ENCODE data around the gene EFCC1. TPM values are rescaled to one million over a fixed set of nuclear protein-coding genes. Genes with fewer than 3 reads are reported as not detected.

EFCC1 gene
- total RNA-seq, 1 experiment from 2014 or later, result not detected

DNA sequence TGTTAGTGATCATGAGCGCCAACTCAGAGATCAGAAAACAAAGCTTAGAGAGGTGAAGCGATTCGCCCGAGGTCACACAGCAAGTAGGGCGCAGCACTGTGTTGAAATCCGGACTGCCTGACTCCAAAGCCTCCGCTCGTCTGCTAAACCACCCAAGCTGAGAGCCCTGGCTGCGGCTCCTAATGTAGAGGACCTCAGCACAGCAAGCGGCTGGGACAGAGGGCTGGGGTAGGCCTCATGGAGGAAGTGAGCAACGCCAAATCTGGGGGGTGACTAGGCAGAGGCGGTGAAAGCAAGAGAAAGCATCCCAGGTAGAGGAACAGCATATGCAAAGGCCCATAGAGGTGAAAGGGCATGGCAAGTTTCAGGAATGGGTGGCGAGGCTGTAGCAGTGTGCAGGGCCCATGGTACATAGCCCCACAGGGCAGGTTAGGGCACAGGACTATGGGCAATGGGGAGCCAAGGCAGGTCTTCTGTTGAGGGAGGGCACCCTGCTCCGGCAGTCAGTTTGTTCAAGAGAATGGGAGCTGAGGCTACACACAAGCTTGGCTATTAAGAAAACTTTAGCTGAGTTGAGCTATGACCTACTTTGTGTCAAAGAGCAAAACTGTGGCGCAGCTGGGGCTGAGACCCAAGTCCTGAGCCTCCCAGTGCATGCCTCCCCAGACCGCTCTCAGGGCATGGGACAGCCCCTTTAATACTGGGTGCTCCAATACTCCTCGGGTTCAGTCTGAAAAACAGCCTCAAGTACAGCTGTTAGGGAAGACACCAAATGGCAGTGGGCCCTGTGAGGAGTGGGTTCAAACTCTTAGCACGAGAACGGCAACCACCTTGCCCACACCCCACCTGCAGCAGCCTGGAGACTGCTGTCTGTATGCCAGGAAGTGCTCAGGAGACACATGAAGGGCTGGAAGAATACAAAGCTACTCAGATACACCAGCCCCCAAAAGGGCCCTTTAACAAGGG, 6.2 kb upstream of the EFCC1 start:
- Histone ChIP-seq H3K27ac (ENCODE audit: low read depth, low read length, poor library complexity, severe bottlenecking) (no peak overlapping the region), H3K9me3 (ENCODE audit: low read depth, low read length, poor library complexity, severe bottlenecking) (no peaks in the 10 kb centered on the region), H3K27me3 (replicated peaks; ENCODE audit: insufficient read depth, low read depth, low read length, poor library complexity) (no peaks in the 10 kb centered on the region), H3K4me1 (ENCODE audit: insufficient read depth, low read length, poor library complexity, severe bottlenecking) (peaks cover 13% of the 10 kb centered on the region), H3K36me3 (ENCODE audit: insufficient read depth, low read length, poor library complexity, severe bottlenecking) (no peaks in the 10 kb centered on the region), H3K4me3 (ENCODE audit: low read depth, low read length, poor library complexity, severe bottlenecking) (peak overlapping the region; percentile 50)
- no TSS peak for BruUV-seq (replicated peaks)
- POLR2A ChIA-PET (ENCODE audit: low non-redundant PET), result interaction anchor here (0.6 kb wide), 1 partner anchor 282 kb away, joined by 3 read pairs; no protein-coding TSS in a partner anchor
- CTCF ChIA-PET, result interaction anchor here (1.1 to 1.8 kb wide), 2 partner anchors 25 to 59 kb away, joined by 3 to 11 read pairs; no protein-coding TSS in a partner anchor
- TF ChIP-seq, protein P1, sequence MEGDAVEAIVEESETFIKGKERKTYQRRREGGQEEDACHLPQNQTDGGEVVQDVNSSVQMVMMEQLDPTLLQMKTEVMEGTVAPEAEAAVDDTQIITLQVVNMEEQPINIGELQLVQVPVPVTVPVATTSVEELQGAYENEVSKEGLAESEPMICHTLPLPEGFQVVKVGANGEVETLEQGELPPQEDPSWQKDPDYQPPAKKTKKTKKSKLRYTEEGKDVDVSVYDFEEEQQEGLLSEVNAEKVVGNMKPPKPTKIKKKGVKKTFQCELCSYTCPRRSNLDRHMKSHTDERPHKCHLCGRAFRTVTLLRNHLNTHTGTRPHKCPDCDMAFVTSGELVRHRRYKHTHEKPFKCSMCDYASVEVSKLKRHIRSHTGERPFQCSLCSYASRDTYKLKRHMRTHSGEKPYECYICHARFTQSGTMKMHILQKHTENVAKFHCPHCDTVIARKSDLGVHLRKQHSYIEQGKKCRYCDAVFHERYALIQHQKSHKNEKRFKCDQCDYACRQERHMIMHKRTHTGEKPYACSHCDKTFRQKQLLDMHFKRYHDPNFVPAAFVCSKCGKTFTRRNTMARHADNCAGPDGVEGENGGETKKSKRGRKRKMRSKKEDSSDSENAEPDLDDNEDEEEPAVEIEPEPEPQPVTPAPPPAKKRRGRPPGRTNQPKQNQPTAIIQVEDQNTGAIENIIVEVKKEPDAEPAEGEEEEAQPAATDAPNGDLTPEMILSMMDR (conservative IDR thresholded peaks at IDR 0.05; ENCODE audit: low read depth, low read length), result no peak
- DNase-seq (ENCODE audit: low spot score), result no peak
- intact Hi-C loops (cut with micrococcal nuclease; ENCODE audit: unreplicated experiment), result no loop called here

DNA sequence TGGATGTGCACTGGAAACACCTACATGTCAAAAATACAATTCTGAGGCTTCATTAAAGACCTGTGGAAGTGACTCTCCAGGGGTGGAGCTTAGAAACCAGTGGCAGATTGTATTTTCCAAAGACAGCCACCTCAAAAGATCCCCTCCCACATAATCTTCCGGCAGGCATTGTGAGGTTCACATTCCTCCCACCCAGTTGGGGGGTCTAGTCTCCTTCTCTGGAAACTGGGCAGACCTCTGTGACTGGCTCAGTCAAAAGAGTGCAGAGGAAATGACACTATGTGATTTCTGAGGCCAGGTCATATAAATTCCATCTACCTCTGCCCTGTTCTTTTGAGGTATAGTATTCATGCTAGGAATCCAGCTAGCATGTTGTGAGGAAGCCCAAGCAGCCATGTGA, 5.4 kb upstream of the EFCC1 start:
- Histone ChIP-seq H3K4me1 (ENCODE audit: insufficient read depth, low read length, poor library complexity, severe bottlenecking) (peaks cover 13% of the 10 kb centered on the region), H3K27me3 (replicated peaks; ENCODE audit: insufficient read depth, low read depth, low read length, poor library complexity) (peaks cover 8% of the 10 kb centered on the region), H3K9me3 (ENCODE audit: low read depth, low read length, poor library complexity, severe bottlenecking) (no peaks in the 10 kb centered on the region), H3K4me3 (ENCODE audit: low read depth, low read length, poor library complexity, severe bottlenecking) (no peak overlapping the region), H3K36me3 (ENCODE audit: insufficient read depth, low read length, poor library complexity, severe bottlenecking) (no peaks in the 10 kb centered on the region), H3K27ac (ENCODE audit: low read depth, low read length, poor library complexity, severe bottlenecking) (no peak overlapping the region)
- TF ChIP-seq, protein P1 (conservative IDR thresholded peaks at IDR 0.05; ENCODE audit: low read depth, low read length), result no peak
- TF ChIP-seq EZH2 (IDR thresholded peaks at IDR 0.05; ENCODE audit: borderline replicate concordance, low read depth, low read length, poor library complexity, severe bottlenecking), result no peak
- no peak for DNase-seq (ENCODE audit: low spot score)
- intact Hi-C loops (cut with micrococcal nuclease; ENCODE audit: unreplicated experiment), result no loop called here
- BruUV-seq (replicated peaks), result no TSS peak
- ChIA-PET POLR2A (ENCODE audit: low non-redundant PET) (no interaction called here), CTCF (no interaction called here)

DNA sequence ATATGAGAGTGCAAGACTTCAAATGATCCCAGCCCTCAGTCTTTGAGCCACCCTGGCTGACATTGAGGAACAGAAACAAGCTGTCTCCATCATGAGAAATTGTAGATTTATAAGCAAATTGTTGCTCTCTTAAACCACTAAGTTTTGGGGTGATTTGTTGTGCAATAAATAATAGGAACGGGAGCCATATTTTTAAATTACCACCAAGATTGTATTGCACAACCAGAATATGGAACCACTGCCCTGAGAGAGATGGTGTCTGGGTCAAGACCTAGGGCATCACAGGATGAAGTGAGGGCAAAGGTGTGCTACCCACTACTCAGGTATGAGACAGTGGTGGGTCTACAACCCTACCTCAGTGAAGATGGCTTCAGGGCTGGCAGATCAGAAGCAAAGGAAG, 4.9 kb upstream of the EFCC1 start:
- intact Hi-C loops (cut with micrococcal nuclease; ENCODE audit: unreplicated experiment), result no loop called here
- Histone ChIP-seq H3K27ac (ENCODE audit: low read depth, low read length, poor library complexity, severe bottlenecking) (no peak overlapping the region), H3K9me3 (ENCODE audit: low read depth, low read length, poor library complexity, severe bottlenecking) (no peaks in the 10 kb centered on the region), H3K36me3 (ENCODE audit: insufficient read depth, low read length, poor library complexity, severe bottlenecking) (no peaks in the 10 kb centered on the region), H3K27me3 (replicated peaks; ENCODE audit: insufficient read depth, low read depth, low read length, poor library complexity) (peaks cover 13% of the 10 kb centered on the region), H3K4me3 (ENCODE audit: low read depth, low read length, poor library complexity, severe bottlenecking) (no peak overlapping the region), H3K4me1 (ENCODE audit: insufficient read depth, low read length, poor library complexity, severe bottlenecking) (peaks cover 14% of the 10 kb centered on the region)
- no peak for DNase-seq (ENCODE audit: low spot score)
- BruUV-seq (replicated peaks), result no TSS peak
- POLR2A ChIA-PET (ENCODE audit: low non-redundant PET), result interaction anchor here (0.6 kb wide), 1 partner anchor 10 kb away, joined by 3 read pairs; no protein-coding TSS in a partner anchor
- TF ChIP-seq EZH2 (IDR thresholded peaks at IDR 0.05; ENCODE audit: borderline replicate concordance, low read depth, low read length, poor library complexity, severe bottlenecking), result no peak
- TF ChIP-seq, protein P1 (conservative IDR thresholded peaks at IDR 0.05; ENCODE audit: low read depth, low read length), result no peak
- CTCF ChIA-PET, result no interaction called here
